NCI-H2227 (cell line): Measurements from ENCODE around the gene GRIFIN.

ENCODE experiments used
- DNase-seq: peaks from one replicate; lab custom pipeline; 2025; ENCODE audit not compliant: unreplicated experiment; lab: John Stamatoyannopoulos, UW

Gene GRIFIN

DNA sequence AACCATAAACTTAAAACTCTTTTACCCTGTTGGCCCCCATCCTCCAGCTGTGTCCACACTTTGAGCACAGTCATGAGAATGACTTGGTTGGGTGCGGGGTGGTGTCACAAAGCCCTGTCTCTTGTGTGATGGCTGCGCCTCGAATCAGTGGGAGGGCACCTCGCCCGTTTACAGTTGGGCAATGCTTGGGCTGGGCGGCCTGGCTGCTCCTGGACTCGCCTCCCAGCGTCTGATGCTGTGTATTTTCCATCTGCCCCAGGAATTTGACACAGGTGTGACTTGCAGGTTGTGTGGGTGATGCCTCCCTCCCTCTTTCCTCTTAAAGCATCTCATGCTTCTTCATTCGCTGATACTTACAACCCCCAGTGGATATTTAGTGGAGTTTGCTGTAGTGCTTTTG lies 39.1 kb downstream of the GRIFIN start:
- DNase-seq: no peak

DNA sequence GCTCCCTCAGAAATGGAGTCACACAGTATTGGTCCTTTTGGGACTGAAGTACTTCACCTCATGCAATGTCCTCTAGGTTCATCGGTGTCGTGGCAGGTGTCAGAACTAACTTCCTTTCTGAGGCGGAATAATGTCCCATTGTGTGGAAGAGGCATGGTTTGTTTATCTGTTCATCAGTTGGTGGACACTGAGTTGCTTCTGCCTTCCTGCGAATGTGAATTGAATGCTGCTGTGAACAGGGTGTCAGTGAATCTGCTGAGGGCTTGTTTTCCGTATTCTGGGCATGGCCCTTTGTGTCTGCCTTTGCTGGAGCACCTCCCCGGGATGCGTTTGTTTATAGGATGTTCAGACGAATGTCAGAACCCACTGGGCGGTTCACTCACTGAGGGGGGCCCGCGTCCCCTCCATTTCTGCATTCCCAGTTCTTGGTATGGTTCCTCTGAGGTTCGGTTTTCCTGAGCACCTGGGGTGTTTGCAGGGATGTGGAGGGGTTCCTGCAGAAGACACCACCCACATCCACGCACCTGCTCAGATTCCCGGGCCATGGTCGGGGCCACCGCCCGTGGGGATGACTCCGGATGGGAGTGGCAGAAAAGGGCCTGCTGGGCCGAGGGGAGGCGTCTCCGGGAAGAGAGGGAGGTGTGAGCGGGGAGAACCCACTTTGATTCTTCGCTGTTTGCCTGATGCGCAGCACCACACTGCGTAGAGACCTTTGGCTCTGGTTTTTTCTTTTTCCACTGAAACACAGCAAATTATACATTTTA lies 39.7 kb downstream of the GRIFIN start:
- no peak for DNase-seq

DNA sequence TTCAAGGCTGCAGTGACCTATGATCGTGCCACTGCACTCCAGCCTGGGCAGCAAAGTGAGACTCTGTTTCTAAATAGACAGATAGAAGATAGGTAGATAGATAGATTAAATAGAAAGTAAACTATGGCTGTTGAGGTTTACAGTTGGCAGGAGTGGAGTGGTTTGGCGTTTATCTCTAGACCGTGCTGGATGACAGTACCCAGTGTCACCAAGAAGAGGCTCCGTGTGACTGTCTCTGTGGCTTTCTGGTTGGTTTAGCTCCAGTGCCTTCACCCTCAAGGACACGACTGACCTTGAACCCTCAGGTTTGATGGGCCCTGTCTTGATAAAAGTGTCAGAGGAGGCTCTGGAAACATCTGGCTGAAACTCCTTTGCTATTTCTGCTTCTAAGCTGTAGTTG lies 41.1 kb downstream of the GRIFIN start:
- no peak for DNase-seq

DNA sequence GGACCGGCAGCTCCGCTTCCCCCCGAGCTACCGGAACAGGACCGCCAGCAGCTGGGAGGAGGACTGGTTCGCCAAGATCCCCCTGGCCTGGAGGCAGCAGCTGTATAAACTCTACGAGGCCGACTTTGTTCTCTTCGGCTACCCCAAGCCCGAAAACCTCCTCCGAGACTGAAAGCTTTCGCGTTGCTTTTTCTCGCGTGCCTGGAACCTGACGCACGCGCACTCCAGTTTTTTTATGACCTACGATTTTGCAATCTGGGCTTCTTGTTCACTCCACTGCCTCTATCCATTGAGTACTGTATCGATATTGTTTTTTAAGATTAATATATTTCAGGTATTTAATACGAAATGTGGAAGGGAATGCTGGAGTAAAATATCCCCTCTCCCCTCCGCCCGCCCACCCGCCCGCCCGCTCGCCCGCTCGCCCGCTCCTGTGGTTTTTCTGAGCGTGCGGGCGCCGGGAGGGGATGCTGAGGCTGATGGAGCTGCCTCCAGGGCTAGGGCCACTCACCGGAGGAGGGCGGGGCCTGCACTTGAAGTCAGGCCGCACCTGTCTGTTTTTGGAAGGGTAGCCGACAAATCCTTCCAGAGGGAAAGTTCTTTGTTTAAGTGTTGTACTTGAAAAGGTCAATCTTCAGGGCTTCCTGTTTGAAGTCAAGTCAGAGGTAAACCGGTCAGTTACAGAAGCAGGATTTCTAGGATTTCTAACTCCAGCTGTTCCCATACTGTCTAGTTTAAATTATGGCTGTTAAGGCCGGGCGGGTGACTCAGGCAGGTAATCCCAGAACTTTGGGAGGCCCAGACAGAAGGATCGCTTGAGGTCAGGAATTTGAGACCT lies 42.3 kb downstream of the GRIFIN start:
- no peak for DNase-seq

DNA sequence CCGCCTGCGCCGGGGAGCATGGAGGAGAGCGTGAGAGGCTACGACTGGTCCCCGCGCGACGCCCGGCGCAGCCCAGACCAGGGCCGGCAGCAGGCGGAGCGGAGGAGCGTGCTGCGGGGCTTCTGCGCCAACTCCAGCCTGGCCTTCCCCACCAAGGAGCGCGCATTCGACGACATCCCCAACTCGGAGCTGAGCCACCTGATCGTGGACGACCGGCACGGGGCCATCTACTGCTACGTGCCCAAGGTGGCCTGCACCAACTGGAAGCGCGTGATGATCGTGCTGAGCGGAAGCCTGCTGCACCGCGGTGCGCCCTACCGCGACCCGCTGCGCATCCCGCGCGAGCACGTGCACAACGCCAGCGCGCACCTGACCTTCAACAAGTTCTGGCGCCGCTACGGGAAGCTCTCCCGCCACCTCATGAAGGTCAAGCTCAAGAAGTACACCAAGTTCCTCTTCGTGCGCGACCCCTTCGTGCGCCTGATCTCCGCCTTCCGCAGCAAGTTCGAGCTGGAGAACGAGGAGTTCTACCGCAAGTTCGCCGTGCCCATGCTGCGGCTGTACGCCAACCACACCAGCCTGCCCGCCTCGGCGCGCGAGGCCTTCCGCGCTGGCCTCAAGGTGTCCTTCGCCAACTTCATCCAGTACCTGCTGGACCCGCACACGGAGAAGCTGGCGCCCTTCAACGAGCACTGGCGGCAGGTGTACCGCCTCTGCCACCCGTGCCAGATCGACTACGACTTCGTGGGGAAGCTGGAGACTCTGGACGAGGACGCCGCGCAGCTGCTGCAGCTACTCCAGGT lies 43.1 kb downstream of the GRIFIN start:
- no peak for DNase-seq

DNA sequence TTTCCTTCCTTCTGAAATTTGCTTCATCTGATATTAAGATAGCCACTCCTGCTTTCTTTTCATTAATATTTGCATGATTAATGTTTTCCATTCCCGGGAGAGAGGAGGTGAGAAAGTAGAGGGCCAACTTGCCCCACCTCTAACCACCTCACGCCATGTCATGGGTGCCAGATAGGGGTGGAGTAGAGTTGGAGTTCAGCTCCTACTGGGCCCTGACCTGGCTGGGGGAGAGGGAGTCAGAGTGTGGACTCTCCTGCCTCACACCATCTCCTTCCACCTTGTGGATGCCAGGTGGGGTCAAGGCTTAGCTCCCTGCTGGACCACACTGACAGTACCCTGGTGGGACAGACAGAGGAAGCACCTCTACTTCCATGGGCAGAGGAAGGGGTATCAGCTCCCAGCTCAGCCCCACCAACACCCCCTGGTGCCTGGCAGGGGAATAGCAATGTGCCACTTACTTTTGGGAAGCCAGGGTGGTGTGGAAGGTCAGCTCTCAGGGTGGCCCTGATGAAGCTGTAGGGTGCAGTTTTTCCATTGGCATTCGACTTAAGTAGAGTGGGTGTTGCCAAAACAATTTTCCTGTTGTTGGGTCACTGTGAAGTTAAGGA lies 44.8 kb downstream of the GRIFIN start:
- DNase-seq: no peak

DNA sequence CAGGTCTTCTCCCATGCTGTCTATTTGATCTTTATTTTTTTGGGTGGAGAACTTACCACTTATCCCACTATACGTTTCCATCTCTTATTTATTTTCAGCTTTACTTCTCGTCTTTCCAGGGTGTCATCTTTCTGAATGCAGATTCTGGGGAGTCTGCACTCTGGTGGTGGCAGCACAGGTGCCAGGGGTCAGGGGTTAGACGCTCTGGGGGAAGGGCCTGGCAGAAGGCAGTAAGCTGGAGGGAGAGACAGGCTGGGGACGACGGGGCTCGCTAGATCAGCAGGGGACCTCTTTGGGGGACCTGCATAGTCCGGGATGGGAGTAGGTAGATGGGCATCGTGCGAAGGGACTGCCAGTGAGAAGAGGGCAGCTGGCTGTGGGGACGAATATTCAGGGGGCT lies 50.4 kb downstream of the GRIFIN start:
- DNase-seq: no peak
